Esophagus squamous epithelium (tissue), 4 donors: ENCODE results near the gene SEPTIN10.

Source experiments
- CTCF ChIP-seq, 6 experiments: fragments of 450-650 bp in 4 of 6; fragments of 200-600 bp in 2 of 6; sonication (generic) in 2 of 6; IDR thresholded peaks; one replicate each; pipeline ENCODE4 v1.5.1; 2016 to 2019; ENCODE audit warnings: antibody characterized with exemption in 6 of 6, mild to moderate bottlenecking in 4 of 6, moderate library complexity in 4 of 6
- POLR2A ChIP-seq, 4 donors: fragments of 450-650 bp; IDR thresholded peaks; one replicate each; pipeline ENCODE4 v1.6.1; 2017; ENCODE audit warnings: antibody characterized with exemption in 4 of 4, mild to moderate bottlenecking in 4 of 4, moderate library complexity in 3 of 4

- peak in 1 of 6 experiments; percentile 15 for TF ChIP-seq CTCF (IDR thresholded peaks at IDR 0.05)
- TF ChIP-seq POLR2A (IDR thresholded peaks at IDR 0.05), result no peak
Observed at GRCh38 chr2:109582928-109583895, 30.6 kb downstream of the SEPTIN10 start.
